ENCODE data around the gene DAAM2. TPM values are rescaled to one million over a fixed set of nuclear protein-coding genes. Genes with fewer than 3 reads are reported as not detected.

DAAM2 gene
- polyA plus RNA-seq, 4 donors = 22.7 to 27.7 (median 26.0) TPM

- DNase-seq (ENCODE audit: low read depth in 4 of 4, low spot score in 3 of 4) = no peak
Observed at GRCh38 chr6:39841923-39842322, 49.7 kb downstream of the DAAM2 start.

DNA sequence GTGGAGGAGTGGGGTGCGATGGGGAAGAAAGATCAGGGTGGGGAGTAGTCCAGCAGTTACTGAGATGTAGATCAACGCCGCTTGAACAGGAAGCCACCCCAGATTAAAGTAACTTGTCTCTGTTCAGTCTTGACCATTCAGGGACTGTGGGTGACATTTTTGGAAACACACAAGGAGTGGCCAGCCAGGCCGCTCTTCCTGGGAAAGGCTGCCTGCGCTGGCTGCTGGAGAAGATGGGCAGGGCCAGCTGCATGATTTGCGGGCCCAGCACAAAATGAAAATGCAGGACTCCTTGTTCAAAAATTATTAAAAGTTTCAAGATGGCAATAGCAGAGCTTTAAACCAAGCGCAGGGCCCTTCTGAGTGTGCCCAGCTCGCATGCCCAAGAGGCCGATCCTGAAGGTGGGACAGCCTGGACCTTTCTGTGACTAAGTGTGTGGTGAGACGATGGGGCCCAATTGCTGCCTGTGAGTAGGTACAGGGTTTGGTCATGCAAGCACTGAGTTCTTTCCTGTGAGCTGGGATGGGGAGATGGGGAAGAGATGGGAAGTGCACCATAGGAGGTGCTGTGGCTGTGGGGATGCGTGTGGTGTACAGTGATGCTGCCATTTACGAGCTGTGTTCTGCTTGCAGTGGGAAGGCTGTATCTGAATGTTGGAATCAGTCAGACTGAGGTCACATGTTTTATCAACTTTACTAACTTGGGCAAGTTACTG lies 51.3 kb downstream of the DAAM2 start:
- DNase-seq (ENCODE audit: low read depth in 4 of 4, low spot score in 3 of 4) = no peak

DNA sequence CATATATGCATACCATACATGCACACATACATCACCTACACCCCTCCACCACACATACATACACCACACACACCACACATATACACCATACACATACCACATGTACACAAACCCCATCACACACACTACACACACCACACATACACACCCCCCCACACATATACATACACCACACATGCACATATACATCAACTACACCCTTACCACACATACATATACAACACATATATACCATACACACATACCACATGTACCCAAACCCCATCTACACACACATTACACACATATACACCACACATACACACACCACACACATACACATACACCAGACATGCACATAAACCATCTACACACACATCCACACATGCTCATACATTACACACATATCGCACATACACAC lies 52.7 kb downstream of the DAAM2 start:
- DNase-seq (ENCODE audit: low read depth in 4 of 4, low spot score in 3 of 4) = no peak

GRCh38 chr6:39847221-39847620 lies 55.0 kb downstream of the DAAM2 start:
- DNase-seq (ENCODE audit: low read depth in 4 of 4, low spot score in 3 of 4) = no peak

GRCh38 chr6:39848171-39848570 lies 56.0 kb downstream of the DAAM2 start:
- no peak for DNase-seq (ENCODE audit: low read depth in 4 of 4, low spot score in 3 of 4)

- DNase-seq (ENCODE audit: low read depth in 4 of 4, low spot score in 3 of 4) = no peak
Observed at GRCh38 chr6:39849228-39849627, 57.1 kb downstream of the DAAM2 start.

DNA sequence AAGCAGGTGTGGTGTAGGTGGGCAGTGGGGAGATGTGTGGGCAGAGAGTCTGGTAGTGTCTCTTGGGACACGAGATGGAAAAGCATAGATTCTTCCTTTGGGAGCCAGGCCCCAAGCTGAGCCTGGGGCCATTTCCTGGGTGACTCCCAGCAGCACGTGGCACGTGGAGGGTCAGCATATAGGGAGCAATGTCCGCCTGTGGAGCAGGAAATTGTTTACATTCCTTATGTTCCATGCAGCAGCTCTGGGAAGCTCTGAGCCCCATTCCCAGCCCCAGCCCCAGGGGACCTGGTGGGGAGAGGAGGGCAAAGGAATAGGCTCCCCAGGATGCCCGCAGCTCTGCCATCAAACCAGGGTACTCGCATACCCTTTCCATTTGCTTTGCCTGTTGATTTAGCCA lies 57.6 kb downstream of the DAAM2 start:
- no peak for DNase-seq (ENCODE audit: low read depth in 4 of 4, low spot score in 3 of 4)

- DNase-seq (ENCODE audit: low read depth in 4 of 4, low spot score in 3 of 4) = no peak
Observed at GRCh38 chr6:39850736-39851297, 58.6 kb downstream of the DAAM2 start.

DNA sequence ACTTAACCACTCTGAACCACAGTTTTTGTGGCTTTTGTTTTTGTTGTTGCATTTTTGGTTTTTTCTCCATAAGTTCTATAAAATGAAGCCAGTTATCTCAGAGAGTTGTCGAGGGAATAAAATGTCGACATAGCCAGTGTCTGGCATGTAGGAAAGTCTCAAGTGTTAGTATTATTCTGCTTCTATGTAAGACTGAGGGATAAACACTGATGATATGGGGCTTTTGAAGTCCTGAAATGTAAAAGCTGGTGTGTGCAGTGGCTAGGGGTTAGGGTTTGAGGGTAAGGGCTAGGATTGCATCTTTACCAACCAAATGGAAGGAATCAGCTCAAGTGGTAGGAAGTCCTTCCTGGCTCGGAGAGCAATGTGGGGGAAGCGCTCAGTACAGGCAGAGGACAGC lies 59.2 kb downstream of the DAAM2 start:
- DNase-seq (ENCODE audit: low read depth in 4 of 4, low spot score in 3 of 4) = no peak

DNA sequence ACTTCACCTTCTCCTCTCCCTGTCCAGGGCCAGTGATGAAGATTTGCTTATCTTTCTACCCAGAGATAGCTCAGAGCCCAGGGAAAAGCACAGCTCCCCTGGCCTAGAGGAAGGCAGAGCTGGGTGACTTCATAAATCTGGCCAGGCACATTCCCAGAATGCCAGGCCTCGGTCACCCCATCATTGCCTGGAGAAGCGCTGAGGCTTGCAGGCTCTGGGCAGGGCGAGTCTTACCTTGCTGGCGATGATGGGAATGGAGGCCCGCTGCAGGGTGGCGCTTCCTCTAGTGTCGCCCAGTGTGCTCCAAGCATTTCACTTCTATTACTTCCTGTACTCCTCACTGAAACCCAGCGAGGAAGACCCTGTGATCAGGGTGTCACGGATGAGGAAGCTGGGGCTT lies 60.1 kb downstream of the DAAM2 start:
- DNase-seq (ENCODE audit: low read depth in 4 of 4, low spot score in 3 of 4) = no peak

DNA sequence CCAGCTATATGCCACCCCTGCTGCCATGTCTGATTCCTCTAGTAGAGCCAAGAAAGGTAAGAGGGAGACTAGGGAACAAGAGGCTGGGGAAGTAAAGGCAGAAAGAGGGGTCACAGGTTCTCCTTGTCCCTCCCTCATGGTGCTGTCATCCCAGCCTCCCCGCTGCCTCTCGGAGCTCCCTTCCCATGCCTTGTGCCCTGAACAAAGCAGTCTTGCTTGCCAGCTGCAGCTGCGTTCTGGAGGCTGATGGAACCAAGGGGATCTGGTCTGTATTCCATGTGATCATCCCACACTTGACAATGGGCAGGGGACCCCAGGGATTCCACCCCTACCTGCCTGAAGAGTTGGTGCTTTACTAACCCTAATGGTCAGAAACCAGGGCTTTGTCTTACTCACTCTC lies 61.4 kb downstream of the DAAM2 start:
- no peak for DNase-seq (ENCODE audit: low read depth in 4 of 4, low spot score in 3 of 4)

GRCh38 chr6:39855356-39855995 lies 63.3 kb downstream of the DAAM2 start:
- DNase-seq (ENCODE audit: low read depth in 4 of 4, low spot score in 3 of 4) = no peak

- DNase-seq (ENCODE audit: low read depth in 4 of 4, low spot score in 3 of 4) = no peak
Observed at GRCh38 chr6:39859025-39859424, 66.8 kb downstream of the DAAM2 start.

DNA sequence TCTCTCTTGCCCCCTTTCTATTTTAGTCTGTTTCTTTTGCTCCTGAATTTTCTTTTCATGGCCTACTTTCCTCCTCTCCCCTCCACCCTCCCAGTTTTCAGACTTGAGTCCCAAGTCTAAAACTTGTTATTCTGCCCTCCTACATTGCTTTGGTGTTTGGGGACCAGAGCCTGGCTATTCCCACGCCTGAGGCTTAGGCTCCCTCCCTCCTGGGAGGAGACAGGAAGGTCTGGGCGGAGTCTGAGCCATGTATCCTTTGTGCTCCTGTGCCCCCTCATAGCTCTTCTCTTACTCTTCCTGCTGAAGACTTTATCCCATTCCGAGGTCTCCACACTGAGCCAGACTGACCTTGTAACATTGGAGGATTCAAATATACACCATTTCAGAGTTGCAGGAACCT lies 69.5 kb downstream of the DAAM2 start:
- DNase-seq (ENCODE audit: low read depth in 4 of 4, low spot score in 3 of 4) = no peak

DNA sequence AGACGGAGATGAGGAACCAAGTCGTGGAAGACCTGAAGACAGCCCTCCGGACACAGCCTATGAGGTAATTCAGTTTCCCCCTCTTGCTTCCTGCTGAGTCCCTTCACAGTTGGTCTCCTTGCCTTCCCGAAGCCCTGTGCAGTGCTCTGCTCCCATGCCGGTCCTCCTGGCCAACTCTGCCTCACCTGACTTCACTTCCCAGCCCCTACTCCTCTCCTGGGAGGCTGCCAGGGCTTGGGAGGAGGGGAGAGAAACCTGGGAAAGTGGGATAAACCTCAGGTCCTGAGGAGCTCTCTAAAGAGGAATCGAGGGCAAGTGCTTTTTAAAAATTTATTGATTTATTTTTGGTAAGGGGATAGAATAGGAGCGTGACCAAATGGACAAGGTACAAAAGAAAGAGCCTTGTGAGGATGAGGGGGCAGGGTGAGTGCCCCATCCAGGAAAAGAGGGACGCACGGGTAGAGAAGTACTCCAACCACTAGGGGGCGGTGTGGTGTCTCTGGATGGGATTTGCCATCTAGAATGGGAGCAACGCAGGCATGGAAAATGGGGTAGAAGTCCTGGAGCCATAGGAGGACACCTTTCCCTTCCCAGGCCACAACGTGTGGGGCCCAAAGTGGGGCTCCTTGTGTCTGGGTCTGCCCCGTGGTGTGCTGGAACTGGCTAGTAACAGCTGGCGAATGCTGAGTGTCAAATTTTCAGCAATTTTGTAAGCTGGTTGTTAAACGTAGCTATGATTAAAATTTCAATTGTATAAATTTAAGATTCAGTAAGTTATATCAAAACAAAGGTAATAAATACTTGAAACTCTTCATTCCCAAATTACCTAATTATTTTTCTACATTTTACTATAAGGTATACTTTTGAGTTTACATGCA lies 73.1 kb downstream of the DAAM2 start:
- no peak for DNase-seq (ENCODE audit: low read depth in 4 of 4, low spot score in 3 of 4)

- DNase-seq (ENCODE audit: low read depth in 4 of 4, low spot score in 3 of 4) = no peak
Observed at GRCh38 chr6:39867592-39867991, 75.4 kb downstream of the DAAM2 start.

GRCh38 chr6:39870950-39871349 lies 78.8 kb downstream of the DAAM2 start:
- DNase-seq (ENCODE audit: low read depth in 4 of 4, low spot score in 3 of 4) = no peak

- no peak for DNase-seq (ENCODE audit: low read depth in 4 of 4, low spot score in 3 of 4)
Observed at GRCh38 chr6:39873439-39873838, 81.3 kb downstream of the DAAM2 start.

DNA sequence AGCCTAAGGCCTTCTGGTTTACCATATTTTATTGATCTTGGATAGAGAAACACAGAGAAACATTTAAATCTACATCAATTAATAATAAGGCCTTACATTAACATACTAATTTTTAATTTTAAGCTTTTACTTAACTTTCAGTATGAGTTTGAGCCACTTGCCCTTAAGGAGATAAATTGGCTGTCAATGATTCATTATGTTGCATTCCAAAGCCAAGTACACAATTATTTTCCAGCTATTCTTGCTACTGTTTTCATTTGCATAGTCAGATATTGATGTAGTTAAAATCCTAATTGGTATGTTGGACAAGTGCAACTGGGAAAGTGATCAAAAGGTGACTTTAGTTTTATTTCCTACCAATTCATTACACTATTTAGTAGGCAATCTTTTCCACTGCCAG lies 83.9 kb downstream of the DAAM2 start:
- no peak for DNase-seq (ENCODE audit: low read depth in 4 of 4, low spot score in 3 of 4)

GRCh38 chr6:39876826-39877225 lies 84.7 kb downstream of the DAAM2 start:
- no peak for DNase-seq (ENCODE audit: low read depth in 4 of 4, low spot score in 3 of 4)

DNA sequence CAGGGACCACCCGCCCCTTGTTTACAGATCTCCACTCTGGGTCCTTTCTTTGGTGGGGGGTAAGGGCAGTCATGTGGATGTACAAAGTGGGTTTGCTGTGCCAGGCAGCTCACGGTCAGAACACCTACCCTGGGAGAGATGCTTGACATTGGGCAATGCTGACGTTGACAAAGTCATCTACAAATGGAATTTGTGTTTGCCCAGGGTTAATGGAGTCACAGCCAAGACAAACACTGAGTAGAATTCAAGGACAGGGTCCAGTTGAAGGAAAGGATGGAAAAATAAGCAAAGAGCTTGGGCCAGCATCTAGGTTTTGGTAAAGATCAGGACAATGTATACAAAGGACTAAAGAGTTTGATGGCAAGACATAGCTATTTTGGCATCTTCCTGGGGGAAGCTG lies 87.4 kb downstream of the DAAM2 start:
- DNase-seq (ENCODE audit: low read depth in 4 of 4, low spot score in 3 of 4) = no peak

Data from right renal pelvis (tissue), 4 donors.